ENCODE measurements around the gene ROBO1. TPM values are rescaled to one million over a fixed set of nuclear protein-coding genes. Genes with fewer than 3 reads are reported as not detected.
"Not testable (repeated sequence)": the region's sequence is repeated elsewhere in the genome, so short reads cannot be mapped to it uniquely, and the experiment has no call there.

The ROBO1 gene
- total RNA-seq, 2 experiments from 2014 or later, result 1.3 to 2.1 TPM

DNA sequence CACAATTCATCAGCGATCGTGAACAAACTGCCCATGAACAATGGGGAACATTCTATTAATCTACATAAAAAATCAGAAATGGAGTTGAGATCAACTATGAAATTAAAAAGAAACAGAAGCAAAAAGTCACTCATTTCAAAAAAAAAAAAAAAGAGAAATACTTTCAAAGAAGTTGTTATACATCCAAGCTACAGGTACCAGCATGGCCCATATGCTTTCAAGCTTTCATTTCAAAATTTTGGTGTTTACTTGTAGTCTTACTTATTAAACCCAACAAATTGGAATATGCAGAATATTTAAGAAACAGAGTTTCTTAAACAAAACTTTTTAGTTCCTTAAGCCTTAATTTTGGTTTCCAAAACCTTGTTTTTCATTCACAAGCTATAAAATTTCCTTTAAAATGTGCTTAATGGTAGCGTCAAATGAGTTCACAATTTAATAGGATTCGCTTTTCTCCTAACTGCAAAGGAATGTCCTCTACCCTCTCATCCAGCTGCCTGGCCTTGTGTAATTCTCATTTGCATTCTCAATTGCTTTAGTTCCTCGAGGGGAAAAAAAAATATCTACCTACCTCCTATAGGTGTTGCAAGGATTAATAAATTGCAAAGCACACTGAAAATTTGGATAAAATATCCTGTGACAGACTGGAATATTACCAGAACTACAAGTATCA, 565.2 kb downstream of the ROBO1 start:
- CTCF ChIA-PET, result no interaction called here
- peaks cover 7% of the 10 kb centered on the region for H3K9me3 Mint-ChIP-seq (ENCODE audit: low read depth)
- ATAC-seq (no peak), DNase-seq (no peak)
- intact Hi-C loops (cut with DNase I, micrococcal nuclease), result no loop called here
- H3K4me3 Mint-ChIP-seq, result no peak overlapping the region
- H3K27ac Mint-ChIP-seq, result no peak overlapping the region
- POLR2A ChIA-PET, result no interaction called here
- no peaks in the 10 kb centered on the region for H3K4me1 Mint-ChIP-seq
- H3K27me3 Mint-ChIP-seq, result no peaks in the 10 kb centered on the region
- no peaks in the 10 kb centered on the region for H3K36me3 Mint-ChIP-seq (ENCODE audit: low read depth)

DNA sequence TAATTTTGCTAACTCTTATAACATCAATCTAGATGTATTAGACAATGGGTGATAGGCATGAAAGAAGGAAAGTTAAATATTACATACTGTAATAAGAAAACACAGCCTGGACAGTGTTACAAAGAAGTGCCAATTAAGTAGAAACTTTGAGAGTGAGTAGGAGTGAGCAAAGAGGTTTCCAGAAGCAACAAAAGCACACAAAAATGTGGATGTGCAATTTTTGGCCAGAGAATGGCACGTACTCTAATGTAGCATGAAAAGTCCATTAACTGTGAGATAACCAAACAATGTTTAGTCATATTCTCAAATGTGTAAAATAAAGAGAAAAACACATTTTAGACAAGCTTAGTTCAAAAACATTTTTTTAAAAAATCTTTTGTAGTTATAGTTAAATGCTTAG, 567.3 kb downstream of the ROBO1 start:
- Mint-ChIP-seq H3K27ac (no peak overlapping the region), H3K9me3 (ENCODE audit: low read depth) (peaks cover 4% of the 10 kb centered on the region), H3K27me3 (no peaks in the 10 kb centered on the region), H3K36me3 (ENCODE audit: low read depth) (no peaks in the 10 kb centered on the region), H3K4me3 (no peak overlapping the region), H3K4me1 (no peaks in the 10 kb centered on the region)
- POLR2A ChIA-PET, result no interaction called here
- CTCF ChIA-PET, result interaction anchor here (0.6 kb wide), 1 partner anchor 101 kb away, joined by 3 read pairs; no protein-coding TSS in a partner anchor
- DNase-seq (no peak), ATAC-seq (no peak)
- intact Hi-C loops (cut with DNase I, micrococcal nuclease), result no loop called here

DNA sequence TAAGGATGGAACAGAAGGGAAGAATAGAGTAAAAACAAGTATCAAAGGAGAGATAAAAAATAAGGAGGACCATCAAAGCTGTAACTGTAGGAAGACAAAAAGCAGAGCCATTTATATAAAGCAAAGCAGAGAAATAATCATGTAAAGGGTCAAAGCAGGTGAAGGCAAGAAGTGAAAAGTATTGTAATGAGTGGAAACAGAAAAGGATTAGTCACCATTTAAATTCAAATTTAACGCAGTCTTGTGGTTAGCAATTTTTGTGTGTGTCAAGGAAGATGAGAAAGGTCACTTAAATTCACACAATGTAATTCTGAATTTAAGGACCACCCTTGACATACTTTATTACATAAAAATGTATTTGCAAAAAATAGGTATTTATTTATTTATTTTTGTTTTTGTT, 567.8 kb downstream of the ROBO1 start:
- POLR2A ChIA-PET, result no interaction called here
- intact Hi-C loops (cut with DNase I, micrococcal nuclease), result no loop called here
- CTCF ChIA-PET, result interaction anchor here (0.6 kb wide), 1 partner anchor 101 kb away, joined by 3 read pairs; no protein-coding TSS in a partner anchor
- no peak overlapping the region for H3K27ac Mint-ChIP-seq
- no peaks in the 10 kb centered on the region for H3K36me3 Mint-ChIP-seq (ENCODE audit: low read depth)
- peaks cover 4% of the 10 kb centered on the region for H3K9me3 Mint-ChIP-seq (ENCODE audit: low read depth)
- DNase-seq (no peak), ATAC-seq (no peak)
- no peaks in the 10 kb centered on the region for H3K27me3 Mint-ChIP-seq
- no peaks in the 10 kb centered on the region for H3K4me1 Mint-ChIP-seq
- H3K4me3 Mint-ChIP-seq, result no peak overlapping the region

DNA sequence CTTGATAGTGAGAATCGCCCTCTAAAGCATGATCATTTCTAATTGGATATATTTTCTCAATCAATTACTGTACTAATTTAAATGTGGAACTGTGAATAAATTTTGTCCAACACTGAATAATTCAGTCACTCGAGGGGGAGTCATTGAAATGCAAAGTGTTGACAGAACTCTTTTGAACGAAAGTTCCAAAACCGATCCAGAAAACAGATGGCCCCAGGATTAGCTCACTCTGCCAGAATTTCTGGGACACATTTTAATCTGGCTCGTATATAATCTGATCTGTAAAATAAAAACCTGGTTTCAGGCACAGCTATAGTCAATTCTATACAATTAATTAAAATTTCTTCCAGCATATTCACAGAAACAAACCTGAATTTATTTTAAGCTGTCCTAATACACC, 580.4 kb downstream of the ROBO1 start:
- Mint-ChIP-seq H3K9me3 (ENCODE audit: low read depth) (peaks cover 3% of the 10 kb centered on the region), H3K27me3 (no peaks in the 10 kb centered on the region), H3K4me3 (no peak overlapping the region), H3K4me1 (no peaks in the 10 kb centered on the region), H3K36me3 (ENCODE audit: low read depth) (no peaks in the 10 kb centered on the region), H3K27ac (no peak overlapping the region)
- intact Hi-C loops (cut with DNase I, micrococcal nuclease), result no loop called here
- ChIA-PET CTCF (interaction anchor here (0.6 kb wide), 1 partner anchor 104 kb away, joined by 3 read pairs; no protein-coding TSS in a partner anchor), POLR2A (no interaction called here)
- ATAC-seq (no peak), DNase-seq (no peak)

DNA sequence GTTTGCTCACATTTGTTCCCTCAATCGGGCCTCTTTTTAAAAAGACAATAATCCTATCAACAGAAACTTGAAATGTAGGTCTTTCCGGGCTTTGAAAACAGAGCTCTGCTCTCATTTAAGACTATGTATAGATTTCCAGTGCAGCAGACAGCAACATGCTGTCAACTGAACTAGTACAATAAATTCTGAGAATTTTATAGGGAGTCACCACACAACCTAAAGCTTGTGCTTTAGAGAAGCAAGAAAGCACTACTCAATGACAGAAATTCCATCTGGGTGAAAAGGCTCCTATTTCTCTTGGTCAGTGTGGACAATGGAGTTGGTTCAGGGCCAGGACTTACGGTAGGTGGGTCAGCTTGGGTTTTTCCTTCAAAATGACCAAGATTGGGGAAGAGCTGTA, 583.5 kb downstream of the ROBO1 start:
- H3K9me3 Mint-ChIP-seq (ENCODE audit: low read depth), result peaks cover 7% of the 10 kb centered on the region
- ATAC-seq (no peak), DNase-seq (no peak)
- no peaks in the 10 kb centered on the region for H3K4me1 Mint-ChIP-seq
- H3K4me3 Mint-ChIP-seq, result no peak overlapping the region
- intact Hi-C loops (cut with DNase I, micrococcal nuclease), result no loop called here
- H3K36me3 Mint-ChIP-seq (ENCODE audit: low read depth), result no peaks in the 10 kb centered on the region
- no peak overlapping the region for H3K27ac Mint-ChIP-seq
- CTCF ChIA-PET, result no interaction called here
- H3K27me3 Mint-ChIP-seq, result no peaks in the 10 kb centered on the region
- POLR2A ChIA-PET, result no interaction called here

DNA sequence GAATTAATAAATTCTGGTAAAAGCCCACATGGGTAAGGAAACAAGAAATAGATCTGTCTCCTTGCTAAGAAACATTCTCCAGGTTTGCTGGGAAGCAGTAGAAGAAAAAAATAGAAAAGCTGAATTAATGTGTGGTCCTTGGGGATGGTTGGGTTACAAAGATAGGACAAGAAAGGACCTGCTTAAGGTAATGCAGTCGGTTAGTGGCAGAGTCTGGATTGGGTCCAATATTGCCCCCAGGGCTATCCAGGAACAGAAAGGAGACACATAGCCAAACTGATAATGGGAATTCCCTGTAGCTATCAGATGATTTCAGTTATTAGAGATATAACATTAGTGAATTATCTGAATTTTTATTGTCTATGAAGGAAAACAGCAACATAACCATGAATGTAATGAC, 584.3 kb downstream of the ROBO1 start:
- Mint-ChIP-seq H3K9me3 (ENCODE audit: low read depth) (peaks cover 7% of the 10 kb centered on the region), H3K4me1 (no peaks in the 10 kb centered on the region), H3K27ac (no peak overlapping the region), H3K27me3 (no peaks in the 10 kb centered on the region), H3K4me3 (no peak overlapping the region), H3K36me3 (ENCODE audit: low read depth) (no peaks in the 10 kb centered on the region)
- intact Hi-C loops (cut with DNase I, micrococcal nuclease), result no loop called here
- no peak for DNase-seq
- ChIA-PET POLR2A (no interaction called here), CTCF (no interaction called here)
- ATAC-seq, result no peak

DNA sequence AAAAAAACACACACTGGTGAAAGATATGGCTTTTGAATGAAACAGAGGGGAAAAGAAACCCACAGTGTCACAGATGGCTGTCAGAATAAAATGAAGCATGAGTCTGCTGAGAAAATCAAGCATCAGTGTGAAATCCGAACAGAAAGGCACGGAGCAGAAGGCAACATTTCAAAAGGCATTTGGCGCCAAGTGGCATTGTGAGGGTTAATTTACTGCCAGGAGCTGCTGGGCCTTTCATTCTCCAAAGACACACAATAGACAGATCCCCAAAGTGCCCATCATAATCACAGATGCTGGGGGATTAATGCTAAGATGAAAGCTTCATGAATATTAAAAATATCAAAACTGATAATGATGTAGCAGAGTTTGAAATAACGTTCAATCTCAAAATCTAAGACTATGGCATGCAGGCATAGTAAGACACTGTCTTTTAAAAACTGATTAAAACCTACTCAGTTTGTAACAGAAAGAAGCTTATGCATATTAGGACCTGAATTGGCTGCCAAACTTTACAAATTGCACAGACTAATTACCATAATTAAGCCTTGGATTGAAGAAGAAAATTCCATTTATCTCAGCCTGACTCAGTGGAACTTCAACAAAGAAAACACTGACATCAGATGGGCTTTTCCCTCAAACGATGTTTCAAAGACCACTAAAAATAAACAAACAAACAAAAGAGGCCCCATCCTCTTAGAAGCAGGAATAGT, 589.2 kb downstream of the ROBO1 start:
- CTCF ChIA-PET, result no interaction called here
- Mint-ChIP-seq H3K27ac (no peak overlapping the region), H3K4me3 (no peak overlapping the region), H3K27me3 (no peaks in the 10 kb centered on the region), H3K4me1 (no peaks in the 10 kb centered on the region), H3K9me3 (ENCODE audit: low read depth) (peaks cover 5% of the 10 kb centered on the region), H3K36me3 (ENCODE audit: low read depth) (no peaks in the 10 kb centered on the region)
- intact Hi-C loops (cut with DNase I, micrococcal nuclease), result no loop called here
- ATAC-seq (no peak), DNase-seq (no peak)
- POLR2A ChIA-PET, result no interaction called here

DNA sequence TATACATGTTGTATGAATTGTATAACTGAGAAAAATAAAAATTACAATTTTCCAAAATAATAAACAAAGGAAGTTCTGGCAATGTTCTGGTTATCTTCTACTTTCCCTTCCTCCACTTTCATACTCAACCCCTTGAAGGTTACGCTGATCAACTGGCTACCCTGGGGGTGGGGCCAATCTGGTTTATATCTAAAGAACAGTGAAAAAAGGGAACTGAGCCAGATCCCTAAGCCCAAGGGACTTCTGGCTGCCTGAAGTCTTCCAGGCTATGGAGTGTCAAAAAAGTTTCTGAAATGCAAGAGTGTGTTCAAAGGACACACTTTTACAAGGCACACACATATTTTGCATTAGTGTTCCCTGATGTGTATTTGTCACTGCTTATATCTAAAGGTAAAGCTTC, 591.9 kb downstream of the ROBO1 start:
- Mint-ChIP-seq H3K27ac (no peak overlapping the region), H3K4me1 (no peaks in the 10 kb centered on the region), H3K4me3 (no peak overlapping the region), H3K27me3 (no peaks in the 10 kb centered on the region), H3K9me3 (ENCODE audit: low read depth) (no peaks in the 10 kb centered on the region), H3K36me3 (ENCODE audit: low read depth) (no peaks in the 10 kb centered on the region)
- ChIA-PET CTCF (no interaction called here), POLR2A (no interaction called here)
- intact Hi-C loops (cut with DNase I, micrococcal nuclease), result no loop called here
- ATAC-seq (no peak), DNase-seq (no peak)

DNA sequence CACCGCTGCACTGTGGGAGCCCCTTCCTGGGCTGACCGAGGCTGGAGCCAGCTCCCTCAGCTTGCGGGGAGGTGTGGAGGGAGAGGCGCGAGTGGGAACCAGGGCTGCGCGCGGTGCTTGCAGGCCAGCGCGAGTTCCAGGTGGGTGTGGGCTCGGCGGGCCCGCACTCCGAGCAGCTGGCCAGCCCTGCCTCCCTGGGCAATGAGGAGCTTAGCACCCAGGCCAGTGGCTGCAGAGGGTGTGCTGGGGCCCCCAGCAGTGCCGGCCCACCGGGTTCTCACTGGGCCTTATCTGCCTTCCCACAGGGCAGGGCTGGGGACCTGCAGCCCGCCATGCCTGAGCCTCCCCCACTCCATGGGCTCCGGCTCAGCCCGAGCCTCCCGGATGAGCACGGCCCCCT, 594.5 kb downstream of the ROBO1 start:
- intact Hi-C loops (cut with DNase I, micrococcal nuclease); POLR2A ChIA-PET; H3K4me1 Mint-ChIP-seq; CTCF ChIA-PET; H3K27ac Mint-ChIP-seq; H3K27me3 Mint-ChIP-seq; ATAC-seq; H3K4me3 Mint-ChIP-seq; H3K9me3 Mint-ChIP-seq (ENCODE audit: low read depth); H3K36me3 Mint-ChIP-seq (ENCODE audit: low read depth); DNase-seq: not testable (repeated sequence)

DNA sequence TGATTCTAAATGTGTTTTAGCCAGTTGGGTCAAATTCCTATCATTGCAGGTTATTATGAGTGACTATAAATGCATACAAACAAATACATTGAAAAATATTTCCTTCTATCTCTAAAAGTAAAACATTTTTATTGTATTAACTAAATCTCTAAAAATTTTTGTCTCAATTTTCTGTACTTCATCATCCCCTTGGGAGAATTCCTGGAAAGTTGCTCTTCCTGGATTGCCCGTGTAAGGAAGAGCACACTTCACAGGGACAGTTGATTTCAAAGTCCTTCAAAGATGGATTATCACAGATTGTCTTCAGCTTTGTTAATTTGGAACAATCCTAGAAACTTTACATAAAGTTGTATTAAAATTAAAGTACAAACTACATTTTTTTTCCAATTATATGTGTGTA, 595.6 kb downstream of the ROBO1 start:
- CTCF ChIA-PET, result no interaction called here
- Mint-ChIP-seq H3K9me3 (ENCODE audit: low read depth) (peaks cover 3% of the 10 kb centered on the region), H3K36me3 (ENCODE audit: low read depth) (no peaks in the 10 kb centered on the region), H3K27ac (no peak overlapping the region), H3K4me1 (no peaks in the 10 kb centered on the region), H3K4me3 (no peak overlapping the region), H3K27me3 (no peaks in the 10 kb centered on the region)
- no peak for DNase-seq
- intact Hi-C loops (cut with DNase I, micrococcal nuclease), result no loop called here
- no peak for ATAC-seq
- POLR2A ChIA-PET, result no interaction called here

DNA sequence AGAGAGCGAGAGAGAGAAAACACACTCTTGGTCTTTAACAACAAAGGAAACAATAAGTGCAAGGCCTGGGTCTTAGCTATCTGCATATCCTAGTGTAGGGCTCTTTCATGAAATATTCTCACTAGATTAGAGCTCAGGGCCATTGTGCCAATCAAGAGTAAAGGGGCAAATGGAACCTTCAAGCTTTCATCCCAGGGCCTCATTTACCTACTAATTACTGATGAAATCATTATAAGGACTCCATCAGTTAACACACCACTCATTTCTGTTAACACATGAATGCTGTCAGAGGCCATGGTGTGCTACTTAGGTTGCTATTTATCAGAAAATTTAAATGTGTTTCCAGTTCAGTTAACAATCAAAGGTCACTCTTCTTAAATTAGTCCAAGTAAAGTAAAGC, 597.8 kb downstream of the ROBO1 start:
- Mint-ChIP-seq H3K36me3 (ENCODE audit: low read depth) (no peaks in the 10 kb centered on the region), H3K4me1 (no peaks in the 10 kb centered on the region), H3K27me3 (no peaks in the 10 kb centered on the region), H3K4me3 (no peak overlapping the region), H3K27ac (no peak overlapping the region), H3K9me3 (ENCODE audit: low read depth) (peaks cover 3% of the 10 kb centered on the region)
- POLR2A ChIA-PET, result no interaction called here
- intact Hi-C loops (cut with DNase I, micrococcal nuclease), result no loop called here
- ATAC-seq (no peak), DNase-seq (no peak)
- CTCF ChIA-PET, result no interaction called here

DNA sequence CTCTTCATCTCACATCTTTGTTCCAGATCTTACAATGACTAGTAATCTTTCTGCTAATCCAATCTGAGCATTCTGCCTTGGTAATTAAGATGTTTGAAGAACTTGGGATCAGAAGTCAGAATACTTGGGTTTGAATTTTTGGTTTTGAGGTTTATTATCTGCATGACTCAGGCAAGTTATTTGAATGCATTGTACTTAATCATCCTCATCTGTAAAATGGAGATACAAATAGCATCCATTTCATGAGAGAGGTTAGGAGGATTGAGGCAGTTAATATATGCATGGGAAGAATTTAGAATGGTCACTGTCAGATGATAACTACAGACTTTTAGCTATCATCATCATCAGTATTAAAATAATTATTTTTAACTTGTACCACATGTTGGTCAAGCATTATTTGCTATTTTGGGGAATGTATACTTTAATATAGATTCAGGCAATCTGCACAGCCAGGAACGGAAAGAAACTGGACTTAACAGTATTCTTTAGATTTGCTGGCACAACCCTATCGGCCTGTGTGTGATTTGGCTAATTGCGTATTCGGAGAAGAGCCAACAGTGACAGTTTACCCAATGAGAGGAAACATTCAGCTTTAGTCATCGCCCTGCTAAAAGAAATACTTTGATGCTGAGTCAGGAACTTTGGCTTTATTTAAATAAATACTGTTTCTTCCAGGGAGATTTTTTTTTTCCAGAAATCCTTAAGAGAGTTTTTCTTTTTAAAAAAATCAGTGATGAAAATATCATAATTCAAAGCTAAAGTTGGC, 600.0 kb downstream of the ROBO1 start:
- Mint-ChIP-seq H3K9me3 (ENCODE audit: low read depth) (peaks cover 5% of the 10 kb centered on the region), H3K27ac (no peak overlapping the region), H3K27me3 (no peaks in the 10 kb centered on the region), H3K36me3 (ENCODE audit: low read depth) (no peaks in the 10 kb centered on the region), H3K4me1 (no peaks in the 10 kb centered on the region), H3K4me3 (no peak overlapping the region)
- ChIA-PET POLR2A (no interaction called here), CTCF (no interaction called here)
- ATAC-seq (no peak), DNase-seq (no peak)
- intact Hi-C loops (cut with DNase I, micrococcal nuclease), result no loop called here

Measured in activated CD4-positive, alpha-beta T cell treated with anti-CD3 and anti-CD28 coated beads for 36 hours (primary cell).